ENCODE measurements around the gene NCS1. TPM values are rescaled to one million over a fixed set of nuclear protein-coding genes. Genes with fewer than 3 reads are reported as not detected.

Gene NCS1
- total and polyA plus RNA-seq, 9 of the 15 experiments (the other 6 are each of a cell fraction or from before 2014, with no cell fraction given) = 0.28 to 27.0 (median 9.6) TPM

DNA sequence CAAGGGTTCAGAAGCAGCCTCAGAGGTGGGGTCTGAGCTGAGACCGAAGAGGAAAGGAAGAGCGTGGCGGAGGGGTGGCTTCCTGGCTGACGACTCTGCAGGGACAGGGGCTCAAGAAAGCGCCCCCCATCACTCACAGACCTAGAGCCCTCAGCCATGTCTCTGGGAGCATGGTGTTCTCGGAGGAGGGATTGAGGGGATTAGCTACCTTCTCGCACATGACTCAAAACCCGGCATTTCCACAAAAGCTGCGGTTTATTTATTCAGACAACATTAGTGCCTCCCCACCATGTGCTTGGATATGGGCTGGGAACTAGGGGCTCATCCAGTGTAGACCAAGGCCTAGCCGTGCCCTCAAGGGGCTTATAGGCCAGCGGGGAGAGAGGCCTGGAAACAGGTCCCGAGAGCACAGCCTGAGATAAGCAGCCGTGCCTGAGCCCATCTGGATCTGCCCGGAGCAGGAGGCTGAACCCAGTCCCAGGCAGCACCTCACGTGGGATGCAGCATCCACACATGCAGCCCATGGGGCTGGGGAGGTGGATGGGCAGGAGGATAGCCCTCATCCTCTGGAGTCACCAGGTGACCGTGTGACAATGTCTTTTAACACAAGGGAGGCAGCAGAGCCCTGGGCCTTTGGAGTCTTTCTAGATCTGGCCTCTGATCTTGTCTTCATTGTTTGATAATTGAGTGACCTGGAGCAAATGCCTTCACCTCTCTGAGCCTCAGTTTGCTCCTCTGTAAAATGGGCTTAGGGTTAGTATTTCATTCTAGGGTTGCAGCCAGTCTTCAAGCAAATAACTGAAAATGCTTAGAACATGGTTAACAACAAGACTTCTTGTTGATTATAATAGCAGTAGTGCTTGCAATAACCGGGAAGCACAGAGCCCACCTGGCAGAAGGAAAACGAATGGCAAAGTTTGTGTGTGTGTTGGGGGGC lies 92.5 kb downstream of the NCS1 start (continued):
- TF ChIP-seq EZH2 (IDR thresholded peaks at IDR 0.05; ENCODE audit: borderline replicate concordance, low read depth, low read length) (peak; percentile 46; the same call in 1 of the 2 replicates), MECOM (CRISPR knock-in tag; IDR thresholded peaks at IDR 0.05) (no peak), SRF (CRISPR knock-in tag; IDR thresholded peaks at IDR 0.05) (no peak), BCOR (IDR thresholded peaks at IDR 0.05) (0 out of 2 replicates have a peak, but pooled peaks have one; percentile 52), BRCA1 (IDR thresholded peaks at IDR 0.05) (no peak), BRCA1 (CRISPR knock-in tag; IDR thresholded peaks at IDR 0.05) (no peak), TCF7L2 (IDR thresholded peaks at IDR 0.05; ENCODE audit: low read depth, low read length) (no peak), ESRRA (IDR thresholded peaks at IDR 0.05; ENCODE audit: borderline replicate concordance, low read depth) (peak; percentile 17; the same call in 1 of the 2 replicates), ETS2 (tag; IDR thresholded peaks at IDR 0.05; ENCODE audit: borderline replicate concordance, poor library complexity, severe bottlenecking) (no peak), CBX5 (IDR thresholded peaks at IDR 0.05; ENCODE audit: borderline replicate concordance, low read depth) (no peak), ZKSCAN8 (CRISPR knock-in tag; IDR thresholded peaks at IDR 0.05) (no peak), ERF (CRISPR knock-in tag; IDR thresholded peaks at IDR 0.05) (no peak), KLF16 (IDR thresholded peaks at IDR 0.05) (no peak)
- TF ChIP-seq, protein P1, sequence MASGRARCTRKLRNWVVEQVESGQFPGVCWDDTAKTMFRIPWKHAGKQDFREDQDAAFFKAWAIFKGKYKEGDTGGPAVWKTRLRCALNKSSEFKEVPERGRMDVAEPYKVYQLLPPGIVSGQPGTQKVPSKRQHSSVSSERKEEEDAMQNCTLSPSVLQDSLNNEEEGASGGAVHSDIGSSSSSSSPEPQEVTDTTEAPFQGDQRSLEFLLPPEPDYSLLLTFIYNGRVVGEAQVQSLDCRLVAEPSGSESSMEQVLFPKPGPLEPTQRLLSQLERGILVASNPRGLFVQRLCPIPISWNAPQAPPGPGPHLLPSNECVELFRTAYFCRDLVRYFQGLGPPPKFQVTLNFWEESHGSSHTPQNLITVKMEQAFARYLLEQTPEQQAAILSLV (tag; IDR thresholded peaks at IDR 0.05) = no peak
- TF ChIP-seq, protein P2, sequence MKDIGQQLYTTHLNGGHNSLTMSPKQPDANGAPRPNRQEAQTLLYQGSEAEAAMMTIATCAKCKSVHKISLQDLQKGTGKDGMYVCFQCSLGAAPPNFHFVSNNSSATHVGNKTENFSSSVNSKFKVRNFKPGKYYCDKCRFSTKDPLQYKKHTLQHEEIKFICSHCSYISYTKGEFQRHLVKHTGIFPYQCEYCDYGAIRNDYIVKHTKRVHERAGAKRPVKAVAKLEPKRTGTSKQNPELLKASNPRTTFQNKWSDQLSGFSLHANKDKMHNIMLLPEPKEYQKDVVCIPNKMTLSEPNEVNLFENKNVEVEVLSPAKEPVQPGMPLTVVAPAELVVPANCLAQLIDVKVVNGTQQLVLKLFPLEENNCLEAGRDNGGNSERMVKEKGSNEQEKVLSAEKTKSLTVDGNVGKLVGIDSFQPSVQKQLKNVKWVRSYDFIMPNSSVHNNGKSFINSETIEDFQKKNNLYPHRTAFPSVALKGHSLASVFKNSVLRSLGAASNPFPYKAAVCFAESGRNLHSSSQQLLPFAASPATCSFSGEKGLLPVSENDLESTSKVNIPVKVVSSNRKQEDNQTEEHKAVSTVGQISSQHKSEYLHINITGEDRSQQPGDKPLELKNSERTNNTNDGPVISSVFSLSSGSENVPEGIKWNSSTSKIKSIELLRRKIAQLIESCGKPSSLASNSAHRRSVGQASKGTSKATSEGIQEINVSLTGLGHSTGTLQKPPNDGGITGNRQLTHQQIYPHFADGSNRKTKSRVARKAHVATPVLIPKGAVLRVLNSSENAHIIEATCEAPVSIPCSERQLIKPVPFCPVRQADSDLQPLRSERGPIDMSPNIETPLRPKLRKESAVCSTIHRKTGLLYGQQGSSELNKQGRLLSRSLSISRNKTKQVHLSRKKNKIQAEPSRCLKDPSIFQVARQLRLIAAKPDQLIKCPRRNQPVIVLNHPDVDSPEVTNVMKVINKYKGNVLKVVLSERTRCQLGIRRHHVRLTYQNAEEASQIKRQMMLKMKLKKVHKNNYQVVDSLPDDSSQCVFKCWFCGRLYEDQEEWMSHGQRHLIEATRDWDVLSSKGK (CRISPR knock-in tag; IDR thresholded peaks at IDR 0.05) = no peak
- TF ChIP-seq, protein P3, sequence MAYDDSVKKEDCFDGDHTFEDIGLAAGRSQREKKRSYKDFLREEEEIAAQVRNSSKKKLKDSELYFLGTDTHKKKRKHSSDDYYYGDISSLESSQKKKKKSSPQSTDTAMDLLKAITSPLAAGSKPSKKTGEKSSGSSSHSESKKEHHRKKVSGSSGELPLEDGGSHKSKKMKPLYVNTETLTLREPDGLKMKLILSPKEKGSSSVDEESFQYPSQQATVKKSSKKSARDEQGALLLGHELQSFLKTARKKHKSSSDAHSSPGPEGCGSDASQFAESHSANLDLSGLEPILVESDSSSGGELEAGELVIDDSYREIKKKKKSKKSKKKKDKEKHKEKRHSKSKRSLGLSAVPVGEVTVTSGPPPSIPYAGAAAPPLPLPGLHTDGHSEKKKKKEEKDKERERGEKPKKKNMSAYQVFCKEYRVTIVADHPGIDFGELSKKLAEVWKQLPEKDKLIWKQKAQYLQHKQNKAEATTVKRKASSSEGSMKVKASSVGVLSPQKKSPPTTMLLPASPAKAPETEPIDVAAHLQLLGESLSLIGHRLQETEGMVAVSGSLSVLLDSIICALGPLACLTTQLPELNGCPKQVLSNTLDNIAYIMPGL (CRISPR knock-in tag; IDR thresholded peaks at IDR 0.05) = no peak

All from K562 (cell line).